Measurements from ENCODE around the gene GNAI3. TPM values are rescaled to one million over a fixed set of nuclear protein-coding genes. Genes with fewer than 3 reads are reported as not detected.

GNAI3 gene
- total and polyA plus RNA-seq, 10 of the 15 experiments (the other 5 are each of a cell fraction or from before 2014, with no cell fraction given): 5.9 to 13.8 (median 8.0) TPM

DNA sequence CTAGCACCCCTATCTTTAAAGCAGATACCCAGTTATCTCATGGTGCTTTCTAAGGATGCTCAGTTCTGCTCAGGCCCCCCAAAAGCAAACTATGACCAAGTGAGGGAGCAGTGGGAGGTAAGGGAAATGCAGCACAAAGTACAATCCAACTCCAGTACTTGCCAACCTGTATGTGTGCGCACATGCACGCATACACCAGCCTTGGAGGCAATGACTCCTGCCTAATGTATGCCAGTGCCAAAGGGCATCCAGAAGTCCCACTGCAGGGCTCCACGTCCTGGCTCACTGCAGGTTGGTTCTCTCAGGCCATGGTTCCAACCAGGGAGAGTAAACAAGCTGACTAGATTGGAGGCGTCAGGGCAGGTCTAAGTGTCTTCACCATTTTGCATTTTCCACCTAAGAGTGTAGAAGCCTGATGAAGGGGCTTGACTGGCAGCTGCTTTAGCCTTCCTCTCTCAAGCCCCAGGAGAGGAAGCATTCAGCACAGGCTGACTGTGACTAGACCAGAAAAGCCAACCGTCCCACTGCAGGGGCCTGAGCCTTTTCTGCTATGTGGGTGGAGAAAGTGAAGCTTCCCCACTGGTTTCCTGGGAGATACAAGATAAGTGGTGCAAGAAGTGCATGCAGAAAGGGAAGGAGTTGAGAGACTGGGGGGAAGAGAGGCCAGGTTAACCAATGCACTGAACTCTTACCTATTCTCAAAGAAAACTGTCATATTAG is 46.6 kb upstream of the GNAI3 start:
- DNase-seq (ENCODE audit: low read depth, low spot score) (no peak), FAIRE-seq (no peak), ATAC-seq (no peak)
- H3K9me3 ChIP-seq (replicated peaks; ENCODE audit: control insufficient read depth, insufficient read depth, low read length): no peaks in the 10 kb centered on the region
- H3K4me3 ChIP-seq: no peak overlapping the region
- H3K4me1 ChIP-seq (ENCODE audit: control insufficient read depth, insufficient read depth, low read length): no peaks in the 10 kb centered on the region
- H3K36me3 ChIP-seq (ENCODE audit: control insufficient read depth in 2 of 2, insufficient read depth in 2 of 2, low read length in 1 of 2): peaks cover 4 to 11% of the 10 kb centered on the region in 2 experiments; a peak in 3 of 4 replicates
- H3K27me3 ChIP-seq (replicated peaks in 1 of 2; ENCODE audit: control insufficient read depth in 2 of 2, insufficient read depth in 2 of 2, low read length in 1 of 2): no peaks in the 10 kb centered on the region
- intact Hi-C loops (cut with micrococcal nuclease; ENCODE audit: unreplicated experiment) (no loop called here), in situ Hi-C loops (cut with MboI) (no loop called here)
- RAD21 ChIA-PET (ENCODE audit: unreplicated experiment): interaction anchor here (5.7 to 13.4 kb wide), 2 partner anchors 29 kb away, joined by 47 to 422 read pairs; no protein-coding TSS in a partner anchor
- no peak overlapping the region for H3K4me2 ChIP-seq (ENCODE audit: control insufficient read depth, insufficient read depth)
- TF ChIP-seq POLR2A (IDR thresholded peaks at IDR 0.05; ENCODE audit: low read depth, low read length) (peak; percentile 53), NFYA (IDR thresholded peaks at IDR 0.05; ENCODE audit: borderline replicate concordance, low read depth, low read length) (no peak)
- H3K79me2 ChIP-seq (ENCODE audit: control insufficient read depth, insufficient read depth, low read length): no peaks in the 10 kb centered on the region
- H3K9ac ChIP-seq (ENCODE audit: control insufficient read depth, insufficient read depth, low read length): no peak overlapping the region
- CTCF ChIA-PET: interaction anchor here (14.1 to 26.7 kb wide), 3 partner anchors 7 to 30 kb away, joined by 240 to 1280 read pairs (median 240); partner anchors contain the start of genes AMIGO1, CYB561D1 and GPR61
- H3K27ac ChIP-seq (ENCODE audit: control insufficient read depth, insufficient read depth): no peak overlapping the region
- SMC1A ChIA-PET (ENCODE audit: uncharacterized antibody, unreplicated experiment): interaction anchor here (1.3 to 15.8 kb wide), 3 partner anchors 11 to 26 kb away, joined by 3 to 205 read pairs (median 5); no protein-coding TSS in a partner anchor
- H4K20me1 ChIP-seq (ENCODE audit: control insufficient read depth, insufficient read depth): peaks cover 4% of the 10 kb centered on the region; the same call in 1 of the 2 replicates
- no peak overlapping the region for H2AFZ ChIP-seq (ENCODE audit: control insufficient read depth, low read depth, low read length)
- 63% methylated on average over 5 of the region's 5 CpGs for WGBS (ENCODE audit: insufficient coverage, insufficient replicate concordance, low lambda C conversion rate, missing lambda C conversion rate)
- BruUV-seq (replicated peaks): no TSS peak
- POLR2A ChIA-PET: interaction anchor here (1.4 kb wide), 1 partner anchor 12 kb away, joined by 3 read pairs; no protein-coding TSS in a partner anchor

DNA sequence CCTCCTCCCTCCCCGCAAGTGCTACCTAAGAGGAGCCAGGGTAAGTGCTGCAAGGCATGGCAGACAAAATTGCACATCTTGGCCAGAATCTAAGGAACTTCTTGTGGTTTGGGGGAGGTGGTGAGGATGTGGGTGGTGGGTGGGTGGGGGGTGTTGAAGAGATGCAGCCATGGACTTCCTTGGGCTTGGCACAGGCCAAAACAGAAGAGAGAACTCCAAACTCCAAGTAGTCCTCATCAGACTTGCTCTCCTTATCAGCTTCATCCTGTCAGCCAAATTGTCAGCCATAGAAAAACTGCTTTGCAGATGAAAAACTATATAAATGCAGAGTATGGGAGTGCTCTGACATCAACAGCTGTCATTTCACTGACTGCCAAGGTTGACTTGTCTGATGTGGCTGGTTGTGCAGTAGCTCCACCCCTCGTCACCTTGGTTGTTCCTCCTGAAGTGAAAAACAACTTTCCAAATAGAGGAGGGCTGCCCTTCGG is 46.0 kb upstream of the GNAI3 start:
- Histone ChIP-seq H3K27ac (ENCODE audit: control insufficient read depth, insufficient read depth) (no peak overlapping the region), H3K36me3 (ENCODE audit: control insufficient read depth in 2 of 2, insufficient read depth in 2 of 2, low read length in 1 of 2) (peaks cover 4 to 11% of the 10 kb centered on the region in 2 experiments; a peak in 3 of 4 replicates), H3K4me2 (ENCODE audit: control insufficient read depth, insufficient read depth) (no peak overlapping the region), H3K79me2 (ENCODE audit: control insufficient read depth, insufficient read depth, low read length) (no peaks in the 10 kb centered on the region), H3K9me3 (replicated peaks; ENCODE audit: control insufficient read depth, insufficient read depth, low read length) (no peaks in the 10 kb centered on the region), H2AFZ (ENCODE audit: control insufficient read depth, low read depth, low read length) (no peak overlapping the region), H3K27me3 (replicated peaks in 1 of 2; ENCODE audit: control insufficient read depth in 2 of 2, insufficient read depth in 2 of 2, low read length in 1 of 2) (no peaks in the 10 kb centered on the region), H3K4me3 (no peak overlapping the region), H3K9ac (ENCODE audit: control insufficient read depth, insufficient read depth, low read length) (no peak overlapping the region), H3K4me1 (ENCODE audit: control insufficient read depth, insufficient read depth, low read length) (no peaks in the 10 kb centered on the region), H4K20me1 (ENCODE audit: control insufficient read depth, insufficient read depth) (peaks cover 4% of the 10 kb centered on the region; the same call in 1 of the 2 replicates)
- DNase-seq (ENCODE audit: low read depth, low spot score) (no peak), FAIRE-seq (no peak), ATAC-seq (no peak)
- BruUV-seq (replicated peaks): no TSS peak
- ChIA-PET RAD21 (ENCODE audit: unreplicated experiment) (interaction anchor here (0.7 to 5.7 kb wide), 2 partner anchors 28 to 32 kb away, joined by 3 to 47 read pairs; no protein-coding TSS in a partner anchor), CTCF (interaction anchor here (19.4 to 26.7 kb wide), 2 partner anchors 8 to 29 kb away, joined by 240 to 1280 read pairs; partner anchors contain the start of genes CYB561D1 and GPR61), POLR2A (interaction anchor here (1.4 kb wide), 1 partner anchor 11 kb away, joined by 3 read pairs; no protein-coding TSS in a partner anchor), SMC1A (ENCODE audit: uncharacterized antibody, unreplicated experiment) (interaction anchor here (1.3 to 15.8 kb wide), 4 partner anchors 10 to 25 kb away, joined by 3 to 205 read pairs (median 4); no protein-coding TSS in a partner anchor)
- 71% methylated on average over 3 of the region's 3 CpGs for WGBS (ENCODE audit: insufficient coverage, insufficient replicate concordance, low lambda C conversion rate, missing lambda C conversion rate)
- in situ Hi-C loops (cut with MboI) (no loop called here), intact Hi-C loops (cut with micrococcal nuclease; ENCODE audit: unreplicated experiment) (no loop called here)
- no peak for TF ChIP-seq EGR1 (IDR thresholded peaks at IDR 0.05; ENCODE audit: borderline replicate concordance in 1 of 2, low read depth in 2 of 2, low read length in 2 of 2)
- no peak for TF ChIP-seq WRNIP1 (IDR thresholded peaks at IDR 0.05; ENCODE audit: borderline replicate concordance, low read depth, low read length)
- no peak for TF ChIP-seq PAX8 (IDR thresholded peaks at IDR 0.05)
- no peak for TF ChIP-seq KAT2A (conservative IDR thresholded peaks at IDR 0.05; ENCODE audit: control insufficient read depth, low read depth, low read length)
- TF ChIP-seq RFX5 (IDR thresholded peaks at IDR 0.05; ENCODE audit: low read depth, low read length): no peak
- TF ChIP-seq EP300 (IDR thresholded peaks at IDR 0.05; ENCODE audit: borderline replicate concordance in 1 of 2, control insufficient read depth in 1 of 2, low read depth in 2 of 2, low read length in 2 of 2): no peak
- TF ChIP-seq MXI1 (IDR thresholded peaks at IDR 0.05; ENCODE audit: low read depth, low read length): no peak
